ENCODE results near the gene ZNF620. TPM values are rescaled to one million over a fixed set of nuclear protein-coding genes. Genes with fewer than 3 reads are reported as not detected.

The ZNF620 gene
- total and polyA plus RNA-seq, 7 donors, result 1.4 to 7.3 (median 2.1) TPM

DNA sequence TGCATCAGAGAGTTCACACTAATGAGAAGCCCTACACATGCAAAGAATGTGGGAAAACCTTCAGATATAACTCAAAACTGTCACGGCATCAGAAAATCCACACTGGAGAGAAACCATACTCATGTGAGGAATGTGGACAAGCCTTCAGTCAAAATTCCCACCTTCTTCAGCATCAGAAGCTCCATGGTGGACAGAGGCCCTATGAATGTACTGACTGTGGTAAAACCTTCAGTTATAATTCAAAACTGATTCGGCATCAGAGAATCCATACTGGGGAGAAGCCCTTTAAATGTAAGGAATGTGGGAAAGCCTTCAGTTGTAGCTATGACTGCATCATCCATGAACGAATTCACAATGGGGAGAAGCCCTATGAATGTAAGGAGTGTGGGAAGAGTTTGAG is 18.7 kb upstream of the ZNF620 start:
- Histone ChIP-seq H3K4me3 (no peak overlapping the region), H3K9me3 (peaks cover 10 to 19% (median 14%) of the 10 kb centered on the region in 4 donors), H3K36me3 (peaks cover 16 to 66% (median 37%) of the 10 kb centered on the region in 4 donors), H3K4me1 (no peaks in the 10 kb centered on the region), H3K27ac (no peak overlapping the region), H3K27me3 (no peaks in the 10 kb centered on the region)
- intact Hi-C loops (cut with DNase I), result no loop called here
- DNase-seq, result no peak
- WGBS, 2 donors, result 96 to 97% methylated on average over 3 of the region's 3 CpGs
- TF ChIP-seq EP300 (IDR thresholded peaks at IDR 0.05), result no peak
- TF ChIP-seq POLR2A (IDR thresholded peaks at IDR 0.05), result no peak
- TF ChIP-seq POLR2AphosphoS5 (IDR thresholded peaks at IDR 0.05), result no peak
- TF ChIP-seq, protein P1, sequence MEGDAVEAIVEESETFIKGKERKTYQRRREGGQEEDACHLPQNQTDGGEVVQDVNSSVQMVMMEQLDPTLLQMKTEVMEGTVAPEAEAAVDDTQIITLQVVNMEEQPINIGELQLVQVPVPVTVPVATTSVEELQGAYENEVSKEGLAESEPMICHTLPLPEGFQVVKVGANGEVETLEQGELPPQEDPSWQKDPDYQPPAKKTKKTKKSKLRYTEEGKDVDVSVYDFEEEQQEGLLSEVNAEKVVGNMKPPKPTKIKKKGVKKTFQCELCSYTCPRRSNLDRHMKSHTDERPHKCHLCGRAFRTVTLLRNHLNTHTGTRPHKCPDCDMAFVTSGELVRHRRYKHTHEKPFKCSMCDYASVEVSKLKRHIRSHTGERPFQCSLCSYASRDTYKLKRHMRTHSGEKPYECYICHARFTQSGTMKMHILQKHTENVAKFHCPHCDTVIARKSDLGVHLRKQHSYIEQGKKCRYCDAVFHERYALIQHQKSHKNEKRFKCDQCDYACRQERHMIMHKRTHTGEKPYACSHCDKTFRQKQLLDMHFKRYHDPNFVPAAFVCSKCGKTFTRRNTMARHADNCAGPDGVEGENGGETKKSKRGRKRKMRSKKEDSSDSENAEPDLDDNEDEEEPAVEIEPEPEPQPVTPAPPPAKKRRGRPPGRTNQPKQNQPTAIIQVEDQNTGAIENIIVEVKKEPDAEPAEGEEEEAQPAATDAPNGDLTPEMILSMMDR (IDR thresholded peaks at IDR 0.05), result no peak

DNA sequence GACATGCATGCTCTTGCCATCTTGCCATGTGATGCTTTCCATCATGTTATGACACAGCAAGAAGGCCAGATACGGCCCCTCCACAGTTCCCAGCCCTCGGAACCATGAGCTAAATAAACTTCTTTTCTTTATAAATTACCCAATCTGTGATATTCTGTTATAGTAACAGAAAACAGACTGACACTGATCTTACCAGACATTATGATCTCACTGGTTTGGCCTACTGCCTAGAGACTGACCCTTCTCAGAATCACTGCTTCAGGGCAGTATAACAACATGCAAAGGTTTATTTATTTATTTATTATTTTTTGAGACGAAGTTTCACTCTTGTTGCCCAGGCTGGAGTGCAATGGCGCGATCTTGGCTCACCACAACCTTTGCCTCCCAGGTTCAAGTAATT is 14.9 kb upstream of the ZNF620 start:
- H3K36me3 ChIP-seq, result peaks cover 13 to 29% (median 22%) of the 10 kb centered on the region in 4 donors
- no peaks in the 10 kb centered on the region for H3K27me3 ChIP-seq
- WGBS, 2 donors, result 91 to 93% methylated on average over 5 of the region's 5 CpGs
- H3K4me3 ChIP-seq, result no peak overlapping the region
- no peak for TF ChIP-seq POLR2A (IDR thresholded peaks at IDR 0.05)
- TF ChIP-seq EP300 (IDR thresholded peaks at IDR 0.05), result no peak
- TF ChIP-seq POLR2AphosphoS5 (IDR thresholded peaks at IDR 0.05), result no peak
- TF ChIP-seq, protein P1 (IDR thresholded peaks at IDR 0.05), result no peak
- H3K27ac ChIP-seq, result no peak overlapping the region
- DNase-seq, result no peak
- peaks cover 10 to 19% (median 14%) of the 10 kb centered on the region in 4 donors for H3K9me3 ChIP-seq
- intact Hi-C loops (cut with DNase I), result no loop called here
- H3K4me1 ChIP-seq, result no peaks in the 10 kb centered on the region

DNA sequence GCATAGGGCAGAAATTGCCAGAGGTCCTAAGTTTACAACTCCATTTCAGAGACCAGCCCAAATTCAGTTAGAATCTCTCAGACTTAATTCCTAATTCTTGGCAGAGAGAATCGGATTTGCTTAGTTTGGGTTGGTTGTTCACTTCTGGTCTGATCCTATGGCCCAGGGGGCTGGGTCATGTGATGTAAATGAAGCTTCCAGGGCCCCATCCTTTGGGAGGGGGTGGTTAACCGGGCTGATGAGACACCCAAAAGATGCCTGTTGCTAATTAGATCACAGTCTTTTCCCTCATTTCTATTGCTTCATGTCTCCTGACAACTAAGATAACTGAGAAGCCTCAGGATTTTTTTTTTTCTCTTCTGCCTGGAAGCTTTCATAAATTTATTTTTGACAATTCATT is 11.1 kb upstream of the ZNF620 start:
- TF ChIP-seq POLR2AphosphoS5 (IDR thresholded peaks at IDR 0.05), result no peak
- TF ChIP-seq POLR2A (IDR thresholded peaks at IDR 0.05), result no peak
- TF ChIP-seq, protein P1 (IDR thresholded peaks at IDR 0.05), result no peak
- TF ChIP-seq EP300 (IDR thresholded peaks at IDR 0.05), result no peak
- Histone ChIP-seq H3K27me3 (no peaks in the 10 kb centered on the region), H3K4me3 (no peak overlapping the region), H3K36me3 (no peaks in the 10 kb centered on the region), H3K27ac (no peak overlapping the region), H3K9me3 (no peaks in the 10 kb centered on the region), H3K4me1 (no peaks in the 10 kb centered on the region)
- intact Hi-C loops (cut with DNase I), result no loop called here
- no peak for DNase-seq
- 69 to 73% methylated on average over 2 of the region's 2 CpGs for WGBS, 2 donors

DNA sequence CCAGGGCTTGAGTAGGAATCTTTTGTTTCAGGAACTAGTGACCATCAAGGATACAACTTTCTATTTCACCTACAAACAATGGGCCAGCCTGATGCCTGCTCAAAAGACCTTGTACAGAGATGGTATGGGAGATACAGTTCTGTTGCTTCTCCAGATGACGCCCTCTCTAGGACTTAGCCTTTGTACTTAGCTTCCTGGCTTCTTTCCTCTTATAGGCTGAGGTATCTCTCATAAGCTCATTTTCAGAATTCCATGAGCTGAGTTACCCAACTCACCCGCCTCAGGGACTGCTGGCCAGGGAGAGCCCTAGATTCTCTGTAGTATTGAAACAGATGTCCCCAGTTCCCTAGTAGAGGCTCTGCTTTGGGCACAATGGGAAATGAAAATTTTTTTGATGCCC is 8.6 kb upstream of the ZNF620 start:
- intact Hi-C loops (cut with DNase I), result no loop called here
- no peaks in the 10 kb centered on the region for H3K9me3 ChIP-seq
- DNase-seq, result no peak
- WGBS, 2 donors, result 96 to 99% methylated on average over 2 of the region's 2 CpGs
- no peak overlapping the region for H3K27ac ChIP-seq
- no peaks in the 10 kb centered on the region for H3K27me3 ChIP-seq
- no peaks in the 10 kb centered on the region for H3K4me1 ChIP-seq
- no peak for TF ChIP-seq EP300 (IDR thresholded peaks at IDR 0.05)
- TF ChIP-seq, protein P1 (IDR thresholded peaks at IDR 0.05), result no peak
- no peak for TF ChIP-seq POLR2AphosphoS5 (IDR thresholded peaks at IDR 0.05)
- no peak for TF ChIP-seq POLR2A (IDR thresholded peaks at IDR 0.05)
- H3K36me3 ChIP-seq, result no peaks in the 10 kb centered on the region
- H3K4me3 ChIP-seq, result no peak overlapping the region

DNA sequence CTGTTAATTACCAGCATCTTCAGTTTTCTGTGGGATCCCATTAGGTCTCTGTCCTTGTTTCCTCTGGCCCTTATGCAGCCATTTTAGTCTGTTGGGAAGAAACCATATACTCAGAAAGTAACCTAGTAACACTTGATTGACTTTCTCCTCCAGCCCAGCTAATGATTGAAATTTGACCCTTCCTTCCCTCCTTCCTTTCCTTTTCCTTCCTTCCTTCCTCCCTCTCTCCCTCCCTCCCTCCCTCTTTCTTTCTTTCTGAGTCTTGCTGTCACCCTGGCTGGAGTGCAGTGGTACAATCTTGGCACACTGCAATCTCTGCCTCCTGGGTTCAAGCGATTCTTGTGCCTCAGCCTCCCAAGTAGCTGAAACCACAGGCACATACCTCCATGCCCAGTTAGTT is 5.9 kb upstream of the ZNF620 start:
- Histone ChIP-seq H3K4me3 (no peak overlapping the region), H3K27ac (no peak overlapping the region), H3K9me3 (no peaks in the 10 kb centered on the region), H3K36me3 (no peaks in the 10 kb centered on the region), H3K4me1 (no peaks in the 10 kb centered on the region), H3K27me3 (no peaks in the 10 kb centered on the region)
- intact Hi-C loops (cut with DNase I), result no loop called here
- TF ChIP-seq EP300 (IDR thresholded peaks at IDR 0.05) (no peak), POLR2A (IDR thresholded peaks at IDR 0.05) (no peak), POLR2AphosphoS5 (IDR thresholded peaks at IDR 0.05) (no peak)
- TF ChIP-seq, protein P1 (IDR thresholded peaks at IDR 0.05), result no peak
- no peak for DNase-seq
- 97 to 100% methylated on average over 1 of the region's 1 CpG for WGBS, 2 donors
